Hepatocyte (in vitro differentiated cells): Measurements from ENCODE around the gene STIP1. TPM values are rescaled to one million over a fixed set of nuclear protein-coding genes. Genes with fewer than 3 reads are reported as not detected.

ENCODE experiments used
- DNase-seq: peaks from one replicate; pipeline ENCODE4 v3.0.0-alpha.2; 2016; ENCODE audit warnings: low spot score
- H2AFZ ChIP-seq: fragments of 200-600 bp; sonication (generic); 2 replicates; pipeline ENCODE4 v1.6.0; 2016; ENCODE audit warnings: antibody characterized with exemption, mild to moderate bottlenecking
- H3K27ac ChIP-seq: fragments of 200-600 bp; sonication (generic); 2 replicates; pipeline ENCODE4 v1.5.1; 2016; ENCODE audit warnings: mild to moderate bottlenecking
- H3K27me3 ChIP-seq: fragments of 200-600 bp; sonication (generic); 2 replicates; pipeline ENCODE4 v1.6.1; 2016
- H3K36me3 ChIP-seq: fragments of 200-600 bp; sonication (generic); replicated peaks from 2 replicates; pipeline ENCODE4 v1.5.1; 2016; ENCODE audit warnings: low read depth; ENCODE audit not compliant: insufficient read depth
- H3K4me1 ChIP-seq: fragments of 200-600 bp; sonication (generic); 2 replicates; pipeline ENCODE4 v1.5.1; 2016; ENCODE audit warnings: mild to moderate bottlenecking, moderate library complexity; ENCODE audit not compliant: insufficient read depth
- H3K4me2 ChIP-seq: fragments of 200-600 bp; sonication (generic); 2 replicates; pipeline ENCODE4 v1.6.0; 2016
- H3K4me3 ChIP-seq: fragments of 200-600 bp; sonication (generic); 2 replicates; pipeline ENCODE4 v1.5.1; 2016; ENCODE audit warnings: mild to moderate bottlenecking
- H3K79me2 ChIP-seq: fragments of 200-600 bp; sonication (generic); 2 replicates; pipeline ENCODE4 v1.6.0; 2017; ENCODE audit warnings: mild to moderate bottlenecking
- H3K9me2 ChIP-seq: fragments of 200-600 bp; sonication (generic); replicated peaks from 2 replicates; pipeline ENCODE4 v1.6.0; 2017; ENCODE audit warnings: mild to moderate bottlenecking; ENCODE audit not compliant: insufficient read depth
- H3K9me3 ChIP-seq: fragments of 200-600 bp; sonication (generic); 2 replicates; pipeline ENCODE4 v1.5.1; 2016; ENCODE audit warnings: low read depth, mild to moderate bottlenecking
- H4K20me1 ChIP-seq: fragments of 200-600 bp; sonication (generic); 2 replicates; pipeline ENCODE4 v1.6.0; 2016; ENCODE audit warnings: mild to moderate bottlenecking; ENCODE audit not compliant: insufficient read depth, poor library complexity, severe bottlenecking
- CTCF ChIP-seq: fragments of 200-600 bp; sonication (generic); IDR thresholded peaks from 2 replicates; pipeline ENCODE4 v1.5.1; 2016; ENCODE audit warnings: antibody characterized with exemption, mild to moderate bottlenecking; ENCODE audit not compliant: poor library complexity
- EZH2 ChIP-seq: fragments of 200-600 bp; sonication (generic); IDR thresholded peaks from 2 replicates; pipeline ENCODE4 v1.6.1; 2016; ENCODE audit warnings: antibody characterized with exemption, mild to moderate bottlenecking, borderline replicate concordance
- EZH2phosphoT487 ChIP-seq: fragments of 200-600 bp; sonication (generic); IDR thresholded peaks from one replicate; pipeline ENCODE4 v1.6.1; 2018; ENCODE audit warnings: antibody characterized with exemption, mild to moderate bottlenecking, low read depth, moderate library complexity; ENCODE audit not compliant: unreplicated experiment, severe bottlenecking
- WGBS: methylation state at CpG from one replicate; pipeline ENCODE4 v1.1.6; 2016; ENCODE audit warnings: low lambda C conversion rate; ENCODE audit errors: missing lambda C conversion rate; 5-methylcytosine and 5-hydroxymethylcytosine counted together
- polyA plus RNA-seq: library from polyadenylated mRNA; unstranded; fragments of >200 nt; fragmentation: Nextera tagmentation; extraction: Ambion mirVana; gene quantifications from 2 replicates; pipeline ENCODE4 v1.2.1, GENCODE V29; 2016
- total RNA-seq: library from RNA; depleted of rRNA; stranded (reverse); fragments of >200 nt; gene quantifications from 2 replicates; pipeline ENCODE4 v1.2.3, GENCODE V29; 2014

Gene STIP1
- total and polyA plus RNA-seq, 2 experiments from 2014 or later = 113 to 131 TPM

DNA sequence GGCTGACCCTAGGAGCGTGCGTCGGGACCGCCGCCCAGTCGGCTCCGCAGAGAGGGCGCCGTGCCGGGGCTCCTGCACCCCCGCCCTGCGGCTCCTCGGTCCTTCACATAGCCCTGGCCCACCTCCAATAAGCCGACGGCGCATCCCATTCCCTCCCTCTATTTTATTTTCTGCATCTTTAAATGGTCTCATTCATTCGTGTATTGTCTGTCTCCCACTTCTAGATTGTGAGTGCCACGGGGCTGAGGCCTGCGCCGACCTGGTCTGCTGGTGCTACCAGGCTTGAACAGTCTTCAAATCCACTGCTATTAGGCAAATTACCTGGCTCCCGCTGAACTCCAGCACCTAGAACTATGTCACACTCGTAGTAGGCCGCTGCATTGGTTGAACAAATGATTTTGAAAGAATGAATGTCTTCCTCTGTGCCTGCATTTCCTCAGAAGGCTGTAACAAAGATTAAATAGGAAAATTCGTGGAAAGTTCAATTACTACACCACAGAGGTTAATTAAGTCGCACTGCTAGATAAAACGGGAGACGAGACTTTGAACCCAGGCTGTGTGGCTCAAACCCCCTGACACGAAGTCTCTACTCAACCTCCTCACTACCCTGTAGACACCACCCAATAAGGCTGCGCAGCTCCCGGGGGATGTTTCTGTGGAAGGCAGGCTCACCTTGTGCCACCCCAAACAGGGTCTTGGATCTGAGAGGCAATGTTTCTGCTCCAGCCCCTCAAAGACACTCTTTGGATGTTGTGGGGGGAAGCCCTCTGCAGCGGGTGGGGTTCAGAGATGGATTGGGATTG is 62.0 kb downstream of the STIP1 start:
- peak overlapping the region; percentile 97 for H2AFZ ChIP-seq
- WGBS = 40% methylated on average over 31 of the region's 31 CpGs
- TF ChIP-seq EZH2phosphoT487 (no peak), EZH2 (no peak), CTCF (no peak)

GRCh38 chr11:64248578-64248977 is 62.6 kb downstream of the STIP1 start:
- no peak for DNase-seq
- WGBS = 76% methylated on average over 5 of the region's 7 CpGs

More for the DNA sequence above, 62.0 kb downstream of the STIP1 start:
- Histone ChIP-seq H3K4me3 (peak overlapping the region; percentile 99), H4K20me1 (peaks cover 4% of the 10 kb centered on the region), H3K4me2 (peak overlapping the region; percentile 100), H3K27me3 (no peaks in the 10 kb centered on the region), H3K36me3 (no peaks in the 10 kb centered on the region), H3K27ac (no peak overlapping the region), H3K79me2 (peaks cover 32% of the 10 kb centered on the region), H3K4me1 (peaks cover 21% of the 10 kb centered on the region), H3K9me3 (no peaks in the 10 kb centered on the region), H3K9me2 (no peaks in the 10 kb centered on the region)
- no peak for DNase-seq

DNA sequence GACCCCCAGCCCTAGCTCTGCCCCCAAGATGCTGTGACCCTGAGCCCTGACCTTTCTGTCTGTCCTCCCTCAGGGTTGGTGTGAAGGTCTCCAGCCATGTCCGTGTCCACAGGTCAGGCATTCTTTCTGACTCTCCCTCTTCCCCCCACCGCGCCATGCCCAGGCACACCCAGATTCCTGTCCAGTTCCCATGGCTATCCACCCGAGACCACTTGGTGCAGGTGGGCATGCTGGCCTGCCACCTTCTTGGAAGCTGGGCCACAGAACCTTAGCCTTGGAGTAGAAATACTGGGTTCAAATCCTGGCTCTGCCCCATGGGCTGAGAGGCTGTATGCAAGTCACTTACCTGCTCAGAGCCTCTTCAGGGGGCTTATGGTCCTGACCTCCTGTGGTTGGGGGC is 63.1 kb downstream of the STIP1 start:
- H3K9me2 ChIP-seq = no peaks in the 10 kb centered on the region
- no peak for DNase-seq
- H3K36me3 ChIP-seq = no peaks in the 10 kb centered on the region
- H2AFZ ChIP-seq = no peak overlapping the region
- no peak for TF ChIP-seq CTCF
- no peak for TF ChIP-seq EZH2phosphoT487
- TF ChIP-seq EZH2 = no peak
- H3K27me3 ChIP-seq = no peaks in the 10 kb centered on the region
- peaks cover 32% of the 10 kb centered on the region for H3K79me2 ChIP-seq
- WGBS = 98% methylated on average over 4 of the region's 4 CpGs
- H3K4me3 ChIP-seq = no peak overlapping the region
- H3K4me1 ChIP-seq = peaks cover 21% of the 10 kb centered on the region
- H3K27ac ChIP-seq = no peak overlapping the region
- no peak overlapping the region for H3K4me2 ChIP-seq
- peaks cover 5% of the 10 kb centered on the region for H4K20me1 ChIP-seq
- H3K9me3 ChIP-seq = no peaks in the 10 kb centered on the region

More at GRCh38 chr11:64248578-64248977, 62.6 kb downstream of the STIP1 start:
- H3K27ac ChIP-seq = no peak overlapping the region
- H3K4me3 ChIP-seq = no peak overlapping the region
- no peaks in the 10 kb centered on the region for H3K9me3 ChIP-seq
- H3K4me1 ChIP-seq = peaks cover 21% of the 10 kb centered on the region
- H3K27me3 ChIP-seq = no peaks in the 10 kb centered on the region
- peaks cover 5% of the 10 kb centered on the region for H4K20me1 ChIP-seq
- no peak overlapping the region for H2AFZ ChIP-seq
- H3K79me2 ChIP-seq = peaks cover 32% of the 10 kb centered on the region
- no peaks in the 10 kb centered on the region for H3K9me2 ChIP-seq
- H3K4me2 ChIP-seq = no peak overlapping the region
- no peaks in the 10 kb centered on the region for H3K36me3 ChIP-seq
- TF ChIP-seq EZH2phosphoT487 (no peak), CTCF (no peak), EZH2 (no peak)
